Measurements from ENCODE around the gene PBRM1. TPM values are rescaled to one million over a fixed set of nuclear protein-coding genes. Genes with fewer than 3 reads are reported as not detected.
"Not testable (repeated sequence)": the region's sequence is repeated elsewhere in the genome, so short reads cannot be mapped to it uniquely, and the experiment has no call there.

PBRM1 gene
- polyA plus RNA-seq, 1 experiment = 40.6 TPM

- no peak overlapping the region for H3K4me3 ChIP-seq (ENCODE audit: low read depth, low read length)
- H3K9me3 ChIP-seq (ENCODE audit: control insufficient read depth, insufficient read depth, low read length) = no peaks in the 10 kb centered on the region
- no peak overlapping the region for H3K27ac ChIP-seq (ENCODE audit: low read depth, low read length)
- no peak for TF ChIP-seq CTCF (IDR thresholded peaks at IDR 0.05; ENCODE audit: low read depth, low read length)
- ChIA-PET POLR2A (no interaction called here), CTCF (no interaction called here)
- H3K27me3 ChIP-seq (ENCODE audit: control insufficient read depth, insufficient read depth, low read length) = no peaks in the 10 kb centered on the region
- DNase-seq (ENCODE audit: low read depth, low spot score) = no peak
Observed at GRCh38 chr3:52528586-52529375, 156.9 kb downstream of the PBRM1 start.

DNA sequence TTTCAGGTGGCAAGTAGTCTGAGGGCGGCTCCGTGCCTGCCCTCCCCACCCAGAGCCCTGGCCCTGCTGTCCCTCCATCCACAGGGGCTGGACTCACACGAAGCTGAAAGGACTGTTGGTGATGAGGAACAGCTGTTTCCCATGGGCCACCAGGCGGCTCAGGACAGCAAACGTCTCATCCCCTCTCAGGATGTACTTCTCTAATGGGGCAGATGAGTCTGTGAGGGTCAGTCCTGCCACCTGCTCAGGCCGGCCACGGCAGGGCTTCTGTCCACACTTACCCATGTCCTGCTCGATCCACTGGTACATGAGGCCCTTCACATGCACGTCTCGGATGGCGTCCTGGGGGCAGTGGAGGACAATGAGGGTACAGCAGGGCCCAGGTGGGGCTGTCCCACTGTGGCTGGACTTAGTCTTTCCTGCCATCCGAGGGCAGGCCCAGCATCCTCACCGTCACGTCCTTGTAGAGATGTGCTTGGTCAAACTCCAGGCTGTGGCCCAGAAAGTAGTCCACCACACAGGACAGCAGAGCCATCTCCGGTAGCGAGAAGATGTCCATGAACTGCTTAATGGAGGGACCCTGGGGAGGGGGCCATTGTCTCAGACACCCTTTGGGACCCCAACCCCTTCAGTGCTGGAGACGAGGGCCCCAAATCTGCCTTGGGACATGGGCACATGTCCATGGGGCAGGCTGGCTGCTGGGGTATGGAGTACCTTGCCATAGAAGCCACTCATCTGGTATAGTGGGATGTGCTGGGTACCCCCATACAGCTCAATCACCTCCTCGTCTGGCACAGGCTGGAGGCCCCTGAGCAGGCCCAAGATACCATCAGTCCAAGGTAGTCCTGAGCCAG, 157.8 kb downstream of the PBRM1 start:
- H3K9me3 ChIP-seq (ENCODE audit: control insufficient read depth, insufficient read depth, low read length) = no peaks in the 10 kb centered on the region
- ChIA-PET CTCF (no interaction called here), POLR2A (no interaction called here)
- H3K4me3 ChIP-seq (ENCODE audit: low read depth, low read length) = no peak overlapping the region
- no peak for TF ChIP-seq CTCF (IDR thresholded peaks at IDR 0.05; ENCODE audit: low read depth, low read length)
- DNase-seq (ENCODE audit: low read depth, low spot score) = no peak
- no peak overlapping the region for H3K27ac ChIP-seq (ENCODE audit: low read depth, low read length)
- H3K27me3 ChIP-seq (ENCODE audit: control insufficient read depth, insufficient read depth, low read length) = no peaks in the 10 kb centered on the region

GRCh38 chr3:52527039-52527731, 158.5 kb downstream of the PBRM1 start:
- no peak overlapping the region for H3K4me3 ChIP-seq (ENCODE audit: low read depth, low read length)
- CTCF ChIA-PET = no interaction called here
- no peaks in the 10 kb centered on the region for H3K27me3 ChIP-seq (ENCODE audit: control insufficient read depth, insufficient read depth, low read length)
- no peak overlapping the region for H3K27ac ChIP-seq (ENCODE audit: low read depth, low read length)
- DNase-seq (ENCODE audit: low read depth, low spot score) = no peak
- no peaks in the 10 kb centered on the region for H3K9me3 ChIP-seq (ENCODE audit: control insufficient read depth, insufficient read depth, low read length)
- TF ChIP-seq CTCF (IDR thresholded peaks at IDR 0.05; ENCODE audit: low read depth, low read length) = no peak
- POLR2A ChIA-PET = interaction anchor here (0.6 to 1.4 kb wide), 2 partner anchors 9 to 114 kb away, joined by 4 to 5 read pairs; partner anchors contain the start of gene UQCC5

- DNase-seq (ENCODE audit: low read depth, low spot score); H3K4me3 ChIP-seq (ENCODE audit: low read depth, low read length); H3K27ac ChIP-seq (ENCODE audit: low read depth, low read length); H3K9me3 ChIP-seq (ENCODE audit: control insufficient read depth, insufficient read depth, low read length); H3K27me3 ChIP-seq (ENCODE audit: control insufficient read depth, insufficient read depth, low read length); CTCF ChIA-PET: not testable (repeated sequence)
- POLR2A ChIA-PET = interaction anchor here (0.6 to 1.4 kb wide), 2 partner anchors 9 to 115 kb away, joined by 4 to 5 read pairs; partner anchors contain the start of gene UQCC5
Observed at GRCh38 chr3:52526671-52527038, 159.1 kb downstream of the PBRM1 start.

DNA sequence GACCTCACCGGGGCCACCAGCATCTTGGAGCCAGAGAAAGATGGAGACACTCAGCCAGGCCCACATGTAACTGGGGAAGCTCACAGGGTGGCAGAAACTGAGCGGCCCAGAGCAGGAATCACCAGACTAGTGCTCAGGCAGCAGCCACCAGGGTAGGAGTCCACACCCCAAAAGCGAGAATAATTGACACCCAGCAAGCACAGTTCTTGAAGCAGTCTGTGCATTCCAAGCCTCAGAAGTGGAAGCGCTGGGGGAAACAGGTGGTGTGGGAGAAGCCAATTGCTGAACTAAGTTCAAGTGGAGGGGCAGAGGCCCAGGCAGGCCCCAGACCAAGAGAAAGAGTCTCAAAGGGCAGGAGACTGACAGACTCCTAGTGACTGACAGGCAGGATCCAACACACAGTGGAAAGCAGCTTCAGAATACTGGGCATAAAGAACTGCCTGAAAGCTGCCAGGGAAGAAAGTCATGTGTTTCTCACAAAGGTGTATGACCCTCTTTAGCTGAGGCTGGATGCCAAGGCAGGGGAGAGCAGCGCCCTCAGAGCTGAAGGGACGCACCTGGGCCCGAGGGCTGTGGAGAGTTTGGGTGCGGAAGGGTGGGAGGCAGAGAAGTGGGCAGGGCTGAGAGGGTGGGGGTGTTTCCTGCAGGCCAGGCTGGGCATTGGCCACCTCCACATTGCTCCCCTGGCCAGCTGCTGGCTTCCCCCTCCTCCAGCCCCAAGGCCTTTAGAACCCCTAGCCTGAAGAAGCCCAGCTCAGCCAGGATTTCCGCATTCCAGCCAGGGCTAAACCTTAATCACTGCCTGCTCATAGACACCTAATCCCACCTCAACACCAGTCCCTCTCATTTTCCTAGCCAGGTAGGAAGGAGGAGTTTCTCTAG, 159.8 kb downstream of the PBRM1 start:
- H3K27ac ChIP-seq (ENCODE audit: low read depth, low read length) = no peak overlapping the region
- CTCF ChIA-PET = no interaction called here

More for the DNA sequence above, 159.8 kb downstream of the PBRM1 start:
- POLR2A ChIA-PET = interaction anchor here (0.6 to 1.4 kb wide), 2 partner anchors 10 to 116 kb away, joined by 4 to 5 read pairs; partner anchors contain the start of gene UQCC5
- no peaks in the 10 kb centered on the region for H3K27me3 ChIP-seq (ENCODE audit: control insufficient read depth, insufficient read depth, low read length)
- no peaks in the 10 kb centered on the region; the same call in 1 of the 2 replicates for H3K9me3 ChIP-seq (ENCODE audit: control insufficient read depth, insufficient read depth, low read length)
- TF ChIP-seq CTCF (IDR thresholded peaks at IDR 0.05; ENCODE audit: low read depth, low read length) = no peak
- no peak for DNase-seq (ENCODE audit: low read depth, low spot score)
- no peak overlapping the region for H3K4me3 ChIP-seq (ENCODE audit: low read depth, low read length)
